WTC11 (cell line): ENCODE results near the gene NT5DC1.

Experiments used
- ATF3 ChIP-seq: sonication (generic); formaldehyde crosslinking; conservative IDR thresholded peaks from 2 replicates; pipeline ENCODE4 v1.8.1; 2022; ENCODE audit warnings: mild to moderate bottlenecking, missing genetic modification reagents
- ATF6 ChIP-seq: sonication (generic); formaldehyde crosslinking; IDR thresholded peaks from 2 replicates; pipeline ENCODE4 v1.8.1; 2023; ENCODE audit warnings: mild to moderate bottlenecking, missing genetic modification reagents
- CTCF ChIP-seq: fragments of 200-600 bp; IDR thresholded peaks from 2 replicates; pipeline ENCODE4 v1.8.0; 2022; ENCODE audit warnings: antibody characterized with exemption
- ELF4 ChIP-seq: sonication (generic); formaldehyde crosslinking; IDR thresholded peaks from 2 replicates; pipeline ENCODE4 v1.8.1; 2022; ENCODE audit warnings: low read depth, mild to moderate bottlenecking, moderate library complexity, missing genetic modification reagents
- ETV6 ChIP-seq: sonication (generic); formaldehyde crosslinking; IDR thresholded peaks from 2 replicates; pipeline ENCODE4 v1.8.1; 2022; ENCODE audit warnings: mild to moderate bottlenecking, missing genetic modification reagents
- FOXP4 ChIP-seq: sonication (generic); formaldehyde crosslinking; IDR thresholded peaks from 2 replicates; pipeline ENCODE4 v1.8.0; 2022; ENCODE audit warnings: mild to moderate bottlenecking, missing genetic modification reagents
- MAX ChIP-seq: sonication (generic); formaldehyde crosslinking; IDR thresholded peaks from 2 replicates; pipeline ENCODE4 v1.8.0; 2022; ENCODE audit warnings: mild to moderate bottlenecking, missing genetic modification reagents
- MLX ChIP-seq: sonication (generic); formaldehyde crosslinking; IDR thresholded peaks from 2 replicates; pipeline ENCODE4 v1.8.1; 2023; ENCODE audit warnings: mild to moderate bottlenecking, missing genetic modification reagents, moderate library complexity
- NFE2L1 ChIP-seq: sonication (generic); formaldehyde crosslinking; IDR thresholded peaks from 2 replicates; pipeline ENCODE4 v1.8.1; 2023; ENCODE audit warnings: missing genetic modification reagents
- STAT6 ChIP-seq: sonication (generic); formaldehyde crosslinking; conservative IDR thresholded peaks from 2 replicates; pipeline ENCODE4 v1.8.1; 2023; ENCODE audit warnings: mild to moderate bottlenecking, low read depth, missing genetic modification reagents, moderate library complexity
- ZNF138 ChIP-seq: sonication (generic); formaldehyde crosslinking; conservative IDR thresholded peaks from 2 replicates; pipeline ENCODE4 v1.8.1; 2022; ENCODE audit warnings: mild to moderate bottlenecking, moderate library complexity, missing genetic modification reagents
- ZNF512 ChIP-seq: sonication (generic); formaldehyde crosslinking; IDR thresholded peaks from 2 replicates; pipeline ENCODE4 v1.8.1; 2022; ENCODE audit warnings: missing genetic modification reagents, borderline replicate concordance

- no peak for TF ChIP-seq CTCF
- TF ChIP-seq MLX (CRISPR knock-in tag) = no peak
- TF ChIP-seq ETV6 (CRISPR knock-in tag) = 0 out of 2 replicates have a peak, but pooled peaks have one; percentile 14
- TF ChIP-seq ATF3 (CRISPR knock-in tag) = no peak
- TF ChIP-seq NFE2L1 (CRISPR knock-in tag) = peak; percentile 43; the same call in 1 of the 2 replicates
- peak; percentile 69 for TF ChIP-seq MAX (CRISPR knock-in tag)
- TF ChIP-seq ATF6 (CRISPR knock-in tag) = no peak
- TF ChIP-seq ELF4 (CRISPR knock-in tag) = no peak
- peak; percentile 69; the same call in 1 of the 2 replicates for TF ChIP-seq ZNF138
- no peak for TF ChIP-seq ZNF512 (CRISPR knock-in tag)
- no peak for TF ChIP-seq STAT6 (CRISPR knock-in tag)
- TF ChIP-seq FOXP4 = peak; percentile 29; the same call in 1 of the 2 replicates
Observed at GRCh38 chr6:116279232-116280160, 178.8 kb downstream of the NT5DC1 start, which contains the start of gene TSPYL1.
